ENCODE data around the gene UBE2R2. TPM values are rescaled to one million over a fixed set of nuclear protein-coding genes. Genes with fewer than 3 reads are reported as not detected.

The UBE2R2 gene
- total and polyA plus RNA-seq, 10 of the 15 experiments (the other 5 are each of a cell fraction or from before 2014, with no cell fraction given) = 7.2 to 32.8 (median 17.2) TPM

DNA sequence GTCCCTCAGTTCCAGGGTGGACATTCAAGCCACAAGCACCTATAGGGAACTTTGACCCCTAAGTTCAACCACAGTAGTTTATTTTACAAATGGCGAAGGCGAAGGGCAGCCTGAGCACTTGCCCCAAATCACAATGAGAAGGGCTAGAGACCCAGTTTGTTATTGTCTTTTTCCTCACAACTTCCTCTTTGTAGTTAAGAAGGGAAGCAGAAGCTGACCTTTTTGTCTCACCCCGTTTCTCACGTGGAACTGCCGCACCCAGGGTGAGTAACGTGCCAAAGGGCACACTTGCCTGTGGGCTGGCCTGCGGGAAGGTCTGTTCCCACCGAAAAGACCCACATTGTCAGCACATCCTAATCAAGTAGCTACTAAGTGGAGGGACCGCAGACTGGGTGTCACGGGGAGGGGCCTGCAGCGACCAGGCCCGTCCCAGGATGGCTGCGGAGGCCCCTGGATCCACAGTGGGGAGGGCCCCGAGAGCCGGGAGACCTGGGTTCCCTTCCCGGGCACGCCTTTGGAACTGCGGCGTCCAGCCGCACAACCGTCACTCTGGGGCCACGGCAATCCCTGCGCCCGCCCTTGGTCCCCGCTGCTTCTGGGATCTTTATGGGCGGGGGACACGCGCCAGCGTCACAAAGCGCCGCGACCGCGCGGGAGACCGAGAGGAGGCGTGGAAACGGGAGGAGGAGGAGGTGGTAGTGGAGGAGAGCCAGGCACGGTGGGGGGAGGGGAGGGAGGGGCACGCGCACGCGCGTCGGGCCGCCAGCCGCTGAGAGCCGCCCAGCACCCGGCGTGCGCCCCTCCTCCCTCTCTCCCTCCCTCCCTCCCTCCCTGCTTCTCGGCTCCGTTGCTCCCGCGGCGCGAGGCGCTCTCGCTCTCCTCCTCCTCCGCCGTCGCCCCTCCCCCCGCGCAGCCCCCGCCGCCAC is at the start of gene UBE2R2 (continued):
- TF ChIP-seq RELA (IDR thresholded peaks at IDR 0.05; ENCODE audit: borderline replicate concordance, partially characterized antibody) = peak; percentile 41
- TF ChIP-seq ZNF217 (IDR thresholded peaks at IDR 0.05) = 0 out of 2 replicates have a peak, but pooled peaks have one; percentile 32
- TF ChIP-seq POLR2AphosphoS2 (IDR thresholded peaks at IDR 0.05; ENCODE audit: low read depth, low read length) = peak; percentile 77; the same call in 1 of the 2 replicates
- TF ChIP-seq SP1 (IDR thresholded peaks at IDR 0.05; ENCODE audit: low read depth, low read length) = peak; percentile 52
- peak; percentile 75 for TF ChIP-seq CREB1 (IDR thresholded peaks at IDR 0.05; ENCODE audit: low read depth)
- peak; percentile 77 for TF ChIP-seq POLR2AphosphoS5 (IDR thresholded peaks at IDR 0.05; ENCODE audit: low read length)
- peak; percentile 85; the same call in 1 of the 2 replicates for TF ChIP-seq MTA2 (IDR thresholded peaks at IDR 0.05; ENCODE audit: low read depth)
- TF ChIP-seq BACH1 (IDR thresholded peaks at IDR 0.05; ENCODE audit: borderline replicate concordance) = peak; percentile 89; the same call in 1 of the 2 replicates
- TF ChIP-seq MEF2B (IDR thresholded peaks at IDR 0.05; ENCODE audit: partially characterized antibody, poor library complexity, severe bottlenecking) = peak; percentile 69
- TF ChIP-seq RB1 (IDR thresholded peaks at IDR 0.05; ENCODE audit: borderline replicate concordance) = peak; percentile 78; the same call in 1 of the 2 replicates
- TF ChIP-seq NBN (IDR thresholded peaks at IDR 0.05) = peak; percentile 85; the same call in 1 of the 2 replicates
- TF ChIP-seq MXI1 (IDR thresholded peaks at IDR 0.05; ENCODE audit: low read depth, low read length) = peak; percentile 91
- no peak for TF ChIP-seq MYC (IDR thresholded peaks at IDR 0.05; ENCODE audit: insufficient read depth, insufficient read length, insufficient replicate concordance, low read length, severe bottlenecking)
- TF ChIP-seq, protein P1, sequence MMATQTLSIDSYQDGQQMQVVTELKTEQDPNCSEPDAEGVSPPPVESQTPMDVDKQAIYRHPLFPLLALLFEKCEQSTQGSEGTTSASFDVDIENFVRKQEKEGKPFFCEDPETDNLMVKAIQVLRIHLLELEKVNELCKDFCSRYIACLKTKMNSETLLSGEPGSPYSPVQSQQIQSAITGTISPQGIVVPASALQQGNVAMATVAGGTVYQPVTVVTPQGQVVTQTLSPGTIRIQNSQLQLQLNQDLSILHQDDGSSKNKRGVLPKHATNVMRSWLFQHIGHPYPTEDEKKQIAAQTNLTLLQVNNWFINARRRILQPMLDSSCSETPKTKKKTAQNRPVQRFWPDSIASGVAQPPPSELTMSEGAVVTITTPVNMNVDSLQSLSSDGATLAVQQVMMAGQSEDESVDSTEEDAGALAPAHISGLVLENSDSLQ (IDR thresholded peaks at IDR 0.05) = peak; percentile 64; the same call in 1 of the 2 replicates
- no peak for TF ChIP-seq CBX3 (IDR thresholded peaks at IDR 0.05; ENCODE audit: borderline replicate concordance, low read depth)
- TF ChIP-seq CREM (IDR thresholded peaks at IDR 0.05; ENCODE audit: low read depth) = peak; percentile 79
- TF ChIP-seq, protein P2, sequence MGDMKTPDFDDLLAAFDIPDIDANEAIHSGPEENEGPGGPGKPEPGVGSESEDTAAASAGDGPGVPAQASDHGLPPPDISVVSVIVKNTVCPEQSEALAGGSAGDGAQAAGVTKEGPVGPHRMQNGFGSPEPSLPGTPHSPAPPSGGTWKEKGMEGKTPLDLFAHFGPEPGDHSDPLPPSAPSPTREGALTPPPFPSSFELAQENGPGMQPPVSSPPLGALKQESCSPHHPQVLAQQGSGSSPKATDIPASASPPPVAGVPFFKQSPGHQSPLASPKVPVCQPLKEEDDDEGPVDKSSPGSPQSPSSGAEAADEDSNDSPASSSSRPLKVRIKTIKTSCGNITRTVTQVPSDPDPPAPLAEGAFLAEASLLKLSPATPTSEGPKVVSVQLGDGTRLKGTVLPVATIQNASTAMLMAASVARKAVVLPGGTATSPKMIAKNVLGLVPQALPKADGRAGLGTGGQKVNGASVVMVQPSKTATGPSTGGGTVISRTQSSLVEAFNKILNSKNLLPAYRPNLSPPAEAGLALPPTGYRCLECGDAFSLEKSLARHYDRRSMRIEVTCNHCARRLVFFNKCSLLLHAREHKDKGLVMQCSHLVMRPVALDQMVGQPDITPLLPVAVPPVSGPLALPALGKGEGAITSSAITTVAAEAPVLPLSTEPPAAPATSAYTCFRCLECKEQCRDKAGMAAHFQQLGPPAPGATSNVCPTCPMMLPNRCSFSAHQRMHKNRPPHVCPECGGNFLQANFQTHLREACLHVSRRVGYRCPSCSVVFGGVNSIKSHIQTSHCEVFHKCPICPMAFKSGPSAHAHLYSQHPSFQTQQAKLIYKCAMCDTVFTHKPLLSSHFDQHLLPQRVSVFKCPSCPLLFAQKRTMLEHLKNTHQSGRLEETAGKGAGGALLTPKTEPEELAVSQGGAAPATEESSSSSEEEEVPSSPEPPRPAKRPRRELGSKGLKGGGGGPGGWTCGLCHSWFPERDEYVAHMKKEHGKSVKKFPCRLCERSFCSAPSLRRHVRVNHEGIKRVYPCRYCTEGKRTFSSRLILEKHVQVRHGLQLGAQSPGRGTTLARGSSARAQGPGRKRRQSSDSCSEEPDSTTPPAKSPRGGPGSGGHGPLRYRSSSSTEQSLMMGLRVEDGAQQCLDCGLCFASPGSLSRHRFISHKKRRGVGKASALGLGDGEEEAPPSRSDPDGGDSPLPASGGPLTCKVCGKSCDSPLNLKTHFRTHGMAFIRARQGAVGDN (IDR thresholded peaks at IDR 0.05) = peak; percentile 89
- peak; percentile 91 to 92 for TF ChIP-seq IKZF2 (IDR thresholded peaks at IDR 0.05)
- TF ChIP-seq, protein P3, sequence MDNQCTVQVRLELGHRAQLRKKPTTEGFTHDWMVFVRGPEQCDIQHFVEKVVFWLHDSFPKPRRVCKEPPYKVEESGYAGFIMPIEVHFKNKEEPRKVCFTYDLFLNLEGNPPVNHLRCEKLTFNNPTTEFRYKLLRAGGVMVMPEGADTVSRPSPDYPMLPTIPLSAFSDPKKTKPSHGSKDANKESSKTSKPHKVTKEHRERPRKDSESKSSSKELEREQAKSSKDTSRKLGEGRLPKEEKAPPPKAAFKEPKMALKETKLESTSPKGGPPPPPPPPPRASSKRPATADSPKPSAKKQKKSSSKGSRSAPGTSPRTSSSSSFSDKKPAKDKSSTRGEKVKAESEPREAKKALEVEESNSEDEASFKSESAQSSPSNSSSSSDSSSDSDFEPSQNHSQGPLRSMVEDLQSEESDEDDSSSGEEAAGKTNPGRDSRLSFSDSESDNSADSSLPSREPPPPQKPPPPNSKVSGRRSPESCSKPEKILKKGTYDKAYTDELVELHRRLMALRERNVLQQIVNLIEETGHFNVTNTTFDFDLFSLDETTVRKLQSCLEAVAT (IDR thresholded peaks at IDR 0.05) = peak; percentile 68
- TF ChIP-seq KLF5 (IDR thresholded peaks at IDR 0.05; ENCODE audit: partially characterized antibody) = peak; percentile 44
- no peak for TF ChIP-seq NFYA (IDR thresholded peaks at IDR 0.05; ENCODE audit: borderline replicate concordance, low read depth, low read length)
- peak; percentile 77 for TF ChIP-seq HDGF (IDR thresholded peaks at IDR 0.05)
- peak; percentile 82 for TF ChIP-seq SMARCA5 (IDR thresholded peaks at IDR 0.05)
- TF ChIP-seq CHD1 (IDR thresholded peaks at IDR 0.05; ENCODE audit: low read depth, low read length) = peak; percentile 18; the same call in 1 of the 2 replicates
- TF ChIP-seq NFXL1 (IDR thresholded peaks at IDR 0.05; ENCODE audit: borderline replicate concordance) = no peak

All from GM12878 (cell line).